Sciatic nerve (tissue), 2 donors: Measurements from ENCODE around the gene NRL. TPM values are rescaled to one million over a fixed set of nuclear protein-coding genes. Genes with fewer than 3 reads are reported as not detected.
A peak's percentile ranks its signal among the peaks of the same experiment; 100 is the strongest.
"Not testable (repeated sequence)": the region's sequence is repeated elsewhere in the genome, so short reads cannot be mapped to it uniquely, and the experiment has no call there.

Source experiments
- ATAC-seq: fragments of 200-7000 bp; cut with Tn5 transposase; one replicate; pipeline ENCODE4 v1.9.1; 2020; ENCODE audit warnings: mild to moderate bottlenecking, moderate library complexity
- DNase-seq: peaks from one replicate; pipeline ENCODE4 v3.0.0-alpha.2; 2020; ENCODE audit warnings: low spot score
- intact Hi-C: fragments of 100-400 bp; cut with DNase I; formaldehyde crosslinking; loops from one replicate; pipeline ENCODE4 v1.14.2; 2022
- microRNA-seq: library from miRNA; unstranded; fragments of <30 nt; microRNA quantifications from one replicate; pipeline ENCODE4 v1.2.0, GENCODE V29; 2020
- total RNA-seq: library from RNA; stranded (reverse); fragmentation: NEBNext Ultra II Directional; extraction: Animal tissue kit (Norgen Biotek cat#: 25700); gene quantifications from one replicate; pipeline ENCODE4 v1.2.1, GENCODE V29; 2021
- donor health status: DM: no; HTN: no; CAD: no.
- donor health status: DM: no; HTN: no; CAD: no.

The NRL gene
- total RNA-seq, 1 donor from 2014 or later: 2.9 TPM

DNA sequence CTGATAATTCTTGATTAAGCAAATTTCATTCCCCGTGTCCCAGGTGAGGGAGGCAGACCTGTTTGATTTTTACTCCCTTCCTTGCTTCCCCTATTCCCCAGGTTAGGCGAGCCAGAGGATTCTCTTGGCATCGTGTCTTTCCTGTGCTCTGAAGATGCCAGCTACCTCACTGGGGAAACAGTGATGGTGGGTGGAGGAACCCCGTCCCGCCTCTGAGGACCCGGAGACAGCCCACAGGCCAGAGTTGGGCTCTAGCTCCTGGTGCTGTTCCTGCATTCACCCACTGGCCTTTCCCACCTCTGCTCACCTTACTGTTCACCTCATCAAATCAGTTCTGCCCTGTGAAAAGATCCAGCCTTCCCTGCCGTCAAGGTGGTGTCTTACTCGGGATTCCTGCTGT, 64.0 kb downstream of the NRL start:
- ATAC-seq, intact Hi-C loops, DNase-seq: not testable (repeated sequence)

- ATAC-seq, intact Hi-C loops, DNase-seq: not testable (repeated sequence)
These were observed 65.7 kb downstream of the NRL start for GRCh38 chr14:24049002-24049401.

- intact Hi-C loops: no loop called here
- no peak for ATAC-seq
- DNase-seq: no peak
These were observed 72.0 kb downstream of the NRL start for GRCh38 chr14:24042746-24043145.

DNA sequence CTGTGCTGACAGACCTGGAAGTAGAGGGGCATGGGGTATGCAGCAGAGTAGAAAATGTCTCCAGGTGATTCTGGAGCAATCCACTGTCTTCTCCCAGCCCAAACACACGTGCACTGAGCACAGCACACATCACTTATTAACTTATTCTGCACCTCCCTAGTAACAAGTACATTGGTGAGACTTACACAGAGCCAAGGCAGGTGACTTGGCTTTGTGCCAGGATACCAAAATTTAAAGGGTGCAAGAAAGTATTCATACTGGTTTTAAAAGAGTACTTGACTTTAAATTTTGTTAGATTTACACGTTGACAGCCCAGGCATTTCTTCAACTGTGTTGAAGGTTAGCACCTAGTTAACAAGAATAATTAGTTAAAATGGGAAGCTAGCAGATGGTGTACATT, 74.1 kb downstream of the NRL start:
- ATAC-seq: no peak
- intact Hi-C loops: no loop called here
- DNase-seq: no peak

- intact Hi-C loops: no loop called here
- ATAC-seq: no peak
- no peak for DNase-seq
These were observed 76.1 kb downstream of the NRL start for GRCh38 chr14:24038686-24039085.

- no peak for ATAC-seq
- intact Hi-C loops: no loop called here
- no peak for DNase-seq
These were observed 77.1 kb downstream of the NRL start for GRCh38 chr14:24037658-24038037.

GRCh38 chr14:24036963-24037657, 77.6 kb downstream of the NRL start:
- intact Hi-C loops, ATAC-seq, DNase-seq: not testable (repeated sequence)

- intact Hi-C loops: no loop called here
- DNase-seq (peak; percentile 87), ATAC-seq (peak; percentile 93)
These were observed 78.4 kb downstream of the NRL start for GRCh38 chr14:24036169-24036962.

DNA sequence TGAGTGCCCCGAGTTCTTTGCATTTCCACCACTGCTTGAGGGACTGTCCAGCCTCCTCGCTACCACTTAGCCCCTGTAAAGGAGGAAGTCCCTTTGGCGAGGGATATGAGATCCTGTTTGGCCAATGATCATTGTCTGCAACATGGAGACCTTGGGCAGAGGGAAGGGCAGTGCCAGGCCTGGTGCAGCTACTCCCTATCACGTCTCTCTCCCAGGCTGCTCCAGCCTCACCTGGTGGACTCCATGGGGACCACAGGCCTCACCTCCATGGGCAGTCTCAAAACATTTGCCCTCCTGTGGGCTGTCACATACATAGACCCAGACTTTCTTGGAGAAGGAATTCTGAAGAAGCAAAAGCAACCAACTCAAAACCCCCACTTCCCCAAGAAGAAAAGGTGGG, 79.0 kb downstream of the NRL start:
- DNase-seq, intact Hi-C loops: not testable (repeated sequence)
- peak; percentile 1 for ATAC-seq

- DNase-seq (no peak), ATAC-seq (peak; percentile 68)
- intact Hi-C loops: no loop called here
These were observed 81.9 kb downstream of the NRL start for GRCh38 chr14:24032727-24033418.

DNA sequence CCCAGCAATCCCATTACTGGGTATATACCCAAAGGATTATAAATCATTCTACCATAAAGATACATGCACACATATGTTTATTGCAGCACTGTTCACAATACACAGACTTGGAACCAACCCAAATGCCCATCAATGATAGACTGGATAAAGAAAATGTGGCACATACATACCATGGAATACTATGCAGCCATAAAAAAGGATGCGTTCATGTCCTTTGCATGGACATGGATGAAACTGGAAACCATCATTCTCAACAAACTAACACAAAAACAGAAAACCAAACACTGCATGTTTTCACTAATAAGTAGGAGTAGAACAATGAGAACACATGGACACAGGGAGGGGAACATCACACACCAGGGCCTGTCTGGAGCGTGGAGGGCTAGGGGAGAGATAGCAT, 83.4 kb downstream of the NRL start:
- intact Hi-C loops: loop anchor here (1.0 kb wide), 1 partner anchor 35 kb away; no protein-coding TSS in a partner anchor
- not testable (repeated sequence) for ATAC-seq

GRCh38 chr14:24029687-24030086, 85.1 kb downstream of the NRL start:
- intact Hi-C loops, DNase-seq: not testable (repeated sequence)

More for the DNA sequence above, 83.4 kb downstream of the NRL start:
- DNase-seq: not testable (repeated sequence)

More at GRCh38 chr14:24029687-24030086, 85.1 kb downstream of the NRL start:
- ATAC-seq: not testable (repeated sequence)

Small RNA genes within 50 kb of the gene (microRNA-seq; reads per million reads assigned to microRNA genes)
- not detected for gene MIR7703

Other genes starting within 250 kb of the NRL start
- 24.3 TPM for gene DHRS4, start 161.2 kb downstream of the NRL start, total RNA-seq
- gene DHRS4L2, start 126.0 kb downstream of the NRL start, total RNA-seq: 23.0 TPM
- gene CARMIL3, start 62.9 kb downstream of the NRL start, total RNA-seq: 0.58 TPM
- gene CPNE6, start 43.4 kb downstream of the NRL start, total RNA-seq: not detected
- 11.9 TPM for gene PCK2, start 20.6 kb downstream of the NRL start, total RNA-seq
- gene DCAF11, start 172 bp downstream of the NRL start, total RNA-seq: 47.6 TPM
- gene FITM1, start 15.7 kb upstream of the NRL start, total RNA-seq: 0.76 TPM
- 116 TPM for gene PSME1, start 21.2 kb upstream of the NRL start, total RNA-seq
- gene EMC9, start 26.6 kb upstream of the NRL start, total RNA-seq: 14.8 TPM
- gene PSME2, start 31.7 kb upstream of the NRL start, total RNA-seq: 77.7 TPM
- 61.5 TPM for gene RNF31, start 32.5 kb upstream of the NRL start, total RNA-seq
- 107 TPM for gene IRF9, start 46.3 kb upstream of the NRL start, total RNA-seq
- 20.9 TPM for gene REC8, start 57.1 kb upstream of the NRL start, total RNA-seq
- 17.7 TPM for gene IPO4, start 73.9 kb upstream of the NRL start, total RNA-seq
- 40.8 TPM for gene TM9SF1, start 80.5 kb upstream of the NRL start, total RNA-seq
- gene TSSK4, start 90.7 kb upstream of the NRL start, total RNA-seq: not detected
- gene CHMP4A, start 98.5 kb upstream of the NRL start, total RNA-seq: 56.4 TPM
- gene MDP1, start 101.1 kb upstream of the NRL start, total RNA-seq: 13.8 TPM
- 132 TPM for gene NEDD8, start 117.4 kb upstream of the NRL start, total RNA-seq
- 52.0 TPM for gene GMPR2, start 118.0 kb upstream of the NRL start, total RNA-seq
- gene TINF2, start 127.7 kb upstream of the NRL start, total RNA-seq: 81.1 TPM
- gene TGM1, start 148.2 kb upstream of the NRL start, total RNA-seq: 13.2 TPM
- gene RABGGTA, start 156.6 kb upstream of the NRL start, total RNA-seq: 31.9 TPM
- 27.7 TPM for gene DHRS1, start 184.8 kb upstream of the NRL start, total RNA-seq
- 21.4 TPM for gene NOP9, start 184.9 kb upstream of the NRL start, total RNA-seq
- gene CIDEB, start 193.0 kb upstream of the NRL start, total RNA-seq: 17.3 TPM
- gene LTB4R2, start 195.2 kb upstream of the NRL start, total RNA-seq: 5.6 TPM
- 6.7 TPM for gene LTB4R, start 196.6 kb upstream of the NRL start, total RNA-seq
- 68.1 TPM for gene ADCY4, start 220.1 kb upstream of the NRL start, total RNA-seq
- 8.9 TPM for gene RIPK3, start 225.0 kb upstream of the NRL start, total RNA-seq